ENCODE measurements around the gene ZCCHC2.

Gene ZCCHC2

DNA sequence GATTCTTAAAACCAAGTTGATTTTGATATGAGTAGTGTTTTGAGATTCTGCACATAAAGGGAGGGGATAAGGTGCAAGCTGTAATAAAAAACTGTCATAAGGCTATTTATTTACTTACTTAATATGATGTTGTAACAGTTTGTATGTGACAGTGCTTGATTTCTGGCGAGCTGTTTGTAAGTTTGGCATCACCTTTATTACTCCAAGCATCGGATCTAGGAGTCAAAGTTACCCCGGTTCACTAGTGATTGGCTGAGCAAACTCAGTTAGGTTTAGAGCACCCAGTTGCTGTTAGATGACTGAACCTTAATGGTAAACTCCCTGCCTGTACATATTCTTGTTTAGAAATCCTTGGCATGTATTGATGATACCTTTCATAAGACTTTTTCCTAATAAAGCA, 16.1 kb downstream of the ZCCHC2 start:
- no peak for DNase-seq (ENCODE audit: low spot score)
- TF ChIP-seq CTCF (IDR thresholded peaks at IDR 0.05; ENCODE audit: extremely low read depth, missing control alignments) = no peak

DNA sequence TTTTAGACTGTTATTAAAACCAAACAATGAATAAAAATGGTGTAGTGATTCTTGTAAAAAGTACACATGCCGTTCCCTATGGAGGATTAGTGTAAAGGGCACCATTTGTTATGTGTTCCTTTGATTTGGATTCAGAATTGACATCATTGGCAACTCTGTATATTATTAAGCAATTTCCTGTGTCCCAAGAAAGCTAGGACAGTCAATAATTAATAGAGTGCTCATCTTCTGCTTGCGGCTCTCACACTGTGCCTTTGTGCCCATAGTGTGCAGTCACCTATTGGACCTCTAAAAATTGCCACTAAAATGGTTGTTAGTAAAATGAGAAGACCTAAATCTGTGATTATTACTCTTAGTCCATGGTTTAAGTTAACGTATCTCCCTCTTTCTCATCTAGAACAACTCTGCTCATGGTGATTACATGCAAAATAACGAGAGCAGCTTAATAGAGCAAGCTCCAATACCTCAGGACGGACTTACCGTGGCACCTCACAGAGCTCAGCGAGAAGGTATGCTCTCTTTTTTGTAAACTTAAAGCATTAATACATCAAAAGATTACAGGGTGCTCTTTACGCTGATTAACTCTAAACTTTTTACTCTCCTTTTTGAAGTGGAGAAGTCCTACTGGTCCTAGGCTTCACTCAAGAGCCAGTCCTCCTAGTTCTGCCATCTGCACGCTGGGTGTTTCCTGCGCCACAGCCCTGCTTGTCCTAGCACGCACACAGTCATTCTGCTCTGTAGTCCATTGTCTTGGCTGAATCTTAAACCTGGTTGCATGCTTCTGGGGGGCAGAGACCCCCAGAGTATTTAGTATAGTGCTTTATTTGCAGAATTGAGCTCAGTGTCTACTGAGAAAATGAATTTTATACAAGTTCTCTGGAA, 16.7 kb downstream of the ZCCHC2 start:
- TF ChIP-seq CTCF (IDR thresholded peaks at IDR 0.05; ENCODE audit: extremely low read depth, missing control alignments) = no peak
- no peak for DNase-seq (ENCODE audit: low spot score)

- no peak for TF ChIP-seq CTCF (IDR thresholded peaks at IDR 0.05; ENCODE audit: extremely low read depth, missing control alignments)
- no peak for DNase-seq (ENCODE audit: low spot score)
Observed at GRCh38 chr18:62543021-62543420, 20.2 kb downstream of the ZCCHC2 start.

GRCh38 chr18:62545098-62545497, 22.3 kb downstream of the ZCCHC2 start:
- TF ChIP-seq CTCF (IDR thresholded peaks at IDR 0.05; ENCODE audit: extremely low read depth, missing control alignments) = no peak
- no peak for DNase-seq (ENCODE audit: low spot score)

- DNase-seq (ENCODE audit: low spot score) = no peak
- TF ChIP-seq CTCF (IDR thresholded peaks at IDR 0.05; ENCODE audit: extremely low read depth, missing control alignments) = no peak
Observed at GRCh38 chr18:62549755-62550154, 26.9 kb downstream of the ZCCHC2 start.

- DNase-seq (ENCODE audit: low spot score) = no peak
- TF ChIP-seq CTCF (IDR thresholded peaks at IDR 0.05; ENCODE audit: extremely low read depth, missing control alignments) = no peak
Observed at GRCh38 chr18:62550746-62551145, 27.9 kb downstream of the ZCCHC2 start.

DNA sequence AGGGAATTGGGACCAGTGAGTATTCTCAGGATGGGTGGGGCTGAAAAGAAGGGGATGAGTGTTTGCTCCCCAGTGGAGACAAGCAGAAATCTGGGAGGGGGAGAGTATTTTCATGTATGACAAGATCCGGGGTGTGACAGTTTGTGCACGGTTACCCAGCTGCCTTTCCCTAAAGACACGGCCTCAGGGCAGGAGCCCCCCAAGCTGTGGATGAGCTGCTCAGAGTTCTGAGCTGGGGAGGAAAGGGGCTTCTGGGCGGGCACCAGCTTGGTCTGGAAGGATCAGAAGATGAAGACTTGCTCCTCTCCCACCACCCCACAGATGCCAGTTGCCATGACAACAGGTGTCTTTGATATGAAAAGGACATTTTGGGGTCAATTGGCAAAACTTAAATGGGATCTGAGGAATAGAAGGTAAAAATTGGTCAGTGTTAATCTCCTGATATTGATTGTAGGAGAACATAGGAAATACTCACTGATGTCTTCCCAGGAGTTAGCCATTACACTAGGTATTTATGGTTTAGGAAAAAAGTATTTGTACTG, 29.2 kb downstream of the ZCCHC2 start:
- no peak for DNase-seq (ENCODE audit: low spot score)

More for the DNA sequence above, 29.2 kb downstream of the ZCCHC2 start:
- no peak for TF ChIP-seq CTCF (IDR thresholded peaks at IDR 0.05; ENCODE audit: extremely low read depth, missing control alignments)

Data from GM20000 (cell line).